Astrocyte (in vitro differentiated cells and primary cell): ENCODE measurements around the gene PLEKHA5. TPM values are rescaled to one million over a fixed set of nuclear protein-coding genes. Genes with fewer than 3 reads are reported as not detected.

Experiments used
- DNase-seq: peaks from one replicate; pipeline ENCODE4 v3.0.0-alpha.2; 2010; ENCODE audit warnings: low read depth
- FAIRE-seq: peaks from 2 replicates; lab custom pipeline; 2011; peaks lifted over from hg19 to GRCh38; lab: Jason Lieb, UNC
- H2AFZ ChIP-seq: 2 replicates; pipeline ENCODE4 v1.6.0; 2012; ENCODE audit warnings: low read depth, low read length, inconsistent platforms
- H3K27ac ChIP-seq: 2 replicates; pipeline ENCODE4 v1.5.1; 2011; ENCODE audit warnings: low read depth, low read length, inconsistent platforms
- H3K27me3 ChIP-seq: 2 replicates; pipeline ENCODE4 v1.6.0; 2011; ENCODE audit warnings: low read length, inconsistent platforms; ENCODE audit not compliant: insufficient read depth
- H3K36me3 ChIP-seq: 2 replicates; pipeline ENCODE4 v1.5.1; 2011; ENCODE audit warnings: low read length, inconsistent platforms; ENCODE audit not compliant: insufficient read depth
- H3K4me1 ChIP-seq: 2 replicates; pipeline ENCODE4 v1.5.1; 2011; ENCODE audit warnings: low read length, inconsistent platforms; ENCODE audit not compliant: insufficient read depth
- H3K4me2 ChIP-seq: 2 replicates; pipeline ENCODE4 v1.6.0; 2012; ENCODE audit warnings: low read length, inconsistent platforms
- H3K4me3 ChIP-seq: 2 replicates; pipeline ENCODE4 v1.5.1; 2011; ENCODE audit warnings: low read depth, mild to moderate bottlenecking, low read length, inconsistent platforms; ENCODE audit not compliant: insufficient read depth
- H3K79me2 ChIP-seq: 2 replicates; pipeline ENCODE4 v1.6.0; 2012; ENCODE audit warnings: mild to moderate bottlenecking, low read length, inconsistent platforms; ENCODE audit not compliant: insufficient read depth
- H3K9ac ChIP-seq: 2 replicates; pipeline ENCODE4 v1.6.0; 2012; ENCODE audit warnings: mild to moderate bottlenecking, low read length, inconsistent platforms
- H3K9me3 ChIP-seq: 2 replicates; pipeline ENCODE4 v1.5.1; 2012; ENCODE audit warnings: low read depth, mild to moderate bottlenecking, low read length, inconsistent platforms; ENCODE audit not compliant: insufficient read depth
- H4K20me1 ChIP-seq: 2 replicates; pipeline ENCODE4 v1.6.0; 2012; ENCODE audit warnings: low read length, inconsistent platforms; ENCODE audit not compliant: insufficient read depth
- H3K27ac Mint-ChIP-seq: one replicate; pipeline ENCODE4 v1.8.0; 2021; ENCODE audit warnings: mild to moderate bottlenecking, mixed read lengths; ENCODE audit not compliant: unreplicated experiment
- H3K27me3 Mint-ChIP-seq: one replicate; pipeline ENCODE4 v1.8.0; 2021; ENCODE audit warnings: low read depth, mixed read lengths; ENCODE audit not compliant: unreplicated experiment
- H3K36me3 Mint-ChIP-seq: one replicate; pipeline ENCODE4 v1.8.0; 2021; ENCODE audit warnings: low read depth, mixed read lengths; ENCODE audit not compliant: unreplicated experiment
- H3K4me1 Mint-ChIP-seq: one replicate; pipeline ENCODE4 v1.8.0; 2021; ENCODE audit warnings: low read depth, mixed read lengths; ENCODE audit not compliant: unreplicated experiment
- H3K4me3 Mint-ChIP-seq: one replicate; pipeline ENCODE4 v1.8.0; 2021; ENCODE audit warnings: mild to moderate bottlenecking, moderate library complexity, mixed read lengths; ENCODE audit not compliant: unreplicated experiment
- H3K9me3 Mint-ChIP-seq: one replicate; pipeline ENCODE4 v1.8.0; 2021; ENCODE audit warnings: mild to moderate bottlenecking, mixed read lengths; ENCODE audit not compliant: unreplicated experiment
- CTCF ChIP-seq: IDR thresholded peaks from 2 replicates; pipeline ENCODE4 v1.5.1; 2011; ENCODE audit warnings: low read depth, mild to moderate bottlenecking, inconsistent platforms, low read length, moderate library complexity; ENCODE audit not compliant: insufficient read depth
- EZH2 ChIP-seq: IDR thresholded peaks from 2 replicates; pipeline ENCODE4 v1.6.1; 2012; ENCODE audit warnings: mild to moderate bottlenecking, low read length, inconsistent platforms; ENCODE audit not compliant: insufficient read depth
- total RNA-seq: library from RNA; stranded (reverse); gene quantifications from 2 replicates; pipeline ENCODE4 v1.2.1, GENCODE V29; 2021

PLEKHA5 gene
- total RNA-seq, 1 donor from 2014 or later, result 38.9 TPM

DNA sequence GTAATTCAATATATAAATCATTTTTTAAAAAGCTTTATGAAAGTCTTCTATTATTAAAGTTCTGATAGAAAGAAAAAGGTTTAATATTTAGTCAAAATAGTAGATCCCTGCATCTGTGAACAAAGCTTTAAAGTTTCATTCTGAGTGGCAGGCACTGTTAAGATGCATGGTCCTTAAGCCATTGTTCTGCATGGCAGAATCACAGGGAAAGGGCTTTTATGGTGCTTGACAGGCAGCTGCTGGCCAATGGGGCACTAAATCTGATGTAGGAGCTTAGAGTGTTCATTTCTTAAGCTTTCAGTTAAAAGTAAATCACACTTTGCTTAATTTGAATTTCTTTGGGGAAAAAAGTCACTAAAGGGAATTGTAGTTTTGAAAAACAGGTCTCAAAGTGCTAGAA lies 148.2 kb downstream of the PLEKHA5 start:
- H3K36me3 Mint-ChIP-seq, result peaks cover 6% of the 10 kb centered on the region
- Histone ChIP-seq H3K27me3 (no peaks in the 10 kb centered on the region), H3K79me2 (no peaks in the 10 kb centered on the region), H3K27ac (no peak overlapping the region), H2AFZ (no peak overlapping the region), H3K4me1 (peaks cover 15% of the 10 kb centered on the region), H3K9ac (no peak overlapping the region), H3K9me3 (no peaks in the 10 kb centered on the region), H3K4me3 (no peak overlapping the region), H3K4me2 (no peak overlapping the region), H3K36me3 (no peaks in the 10 kb centered on the region), H4K20me1 (no peaks in the 10 kb centered on the region)
- no peak for TF ChIP-seq CTCF
- no peak for TF ChIP-seq EZH2
- peaks cover 17% of the 10 kb centered on the region for H3K4me1 Mint-ChIP-seq
- H3K27ac Mint-ChIP-seq, result no peak overlapping the region
- H3K9me3 Mint-ChIP-seq, result no peaks in the 10 kb centered on the region
- H3K4me3 Mint-ChIP-seq, result no peak overlapping the region
- no peaks in the 10 kb centered on the region for H3K27me3 Mint-ChIP-seq
- FAIRE-seq, result no peak
- DNase-seq, result no peak

GRCh38 chr12:19278407-19278806 lies 148.9 kb downstream of the PLEKHA5 start:
- no peak overlapping the region for H3K27ac ChIP-seq
- H3K4me2 ChIP-seq, result no peak overlapping the region
- Mint-ChIP-seq H3K27me3 (no peaks in the 10 kb centered on the region), H3K9me3 (no peaks in the 10 kb centered on the region), H3K36me3 (peaks cover 6% of the 10 kb centered on the region), H3K27ac (no peak overlapping the region), H3K4me3 (no peak overlapping the region), H3K4me1 (peaks cover 13% of the 10 kb centered on the region)
- H3K9me3 ChIP-seq, result no peaks in the 10 kb centered on the region
- H3K79me2 ChIP-seq, result no peaks in the 10 kb centered on the region
- H3K4me1 ChIP-seq, result peaks cover 13% of the 10 kb centered on the region
- FAIRE-seq (no peak), DNase-seq (no peak)
- no peak overlapping the region for H3K9ac ChIP-seq
- TF ChIP-seq EZH2, result no peak
- no peak for TF ChIP-seq CTCF
- no peaks in the 10 kb centered on the region for H4K20me1 ChIP-seq
- H3K36me3 ChIP-seq, result peaks cover 1% of the 10 kb centered on the region
- no peak overlapping the region for H2AFZ ChIP-seq
- H3K27me3 ChIP-seq, result no peaks in the 10 kb centered on the region
- H3K4me3 ChIP-seq, result no peak overlapping the region

DNA sequence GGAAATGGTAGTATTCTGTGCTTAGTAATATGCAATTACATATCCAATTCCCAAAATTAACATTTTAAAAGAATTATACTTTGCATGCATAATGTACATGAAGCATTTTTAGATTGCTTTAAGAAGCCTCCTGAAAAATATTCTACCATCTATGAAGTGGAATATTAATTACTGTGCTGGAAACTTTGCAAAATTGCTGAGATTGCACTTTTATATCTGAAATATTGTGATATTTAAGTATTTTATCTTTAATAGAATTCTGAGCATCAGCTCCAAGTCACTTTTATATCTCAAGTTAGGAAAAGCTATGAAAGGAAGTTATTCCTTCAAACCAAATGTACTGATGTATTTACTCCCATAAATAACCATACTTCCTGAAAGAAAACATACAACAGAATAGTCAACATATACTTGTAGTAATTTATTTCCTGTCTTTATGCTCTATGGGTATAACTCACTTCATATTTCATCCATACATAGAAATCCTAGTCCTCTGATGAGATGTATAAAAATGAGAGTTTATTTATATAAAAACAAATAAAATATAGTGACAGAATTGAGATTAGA lies 152.7 kb downstream of the PLEKHA5 start:
- H3K36me3 ChIP-seq, result peaks cover 6% of the 10 kb centered on the region
- Mint-ChIP-seq H3K4me1 (no peaks in the 10 kb centered on the region), H3K27ac (no peak overlapping the region), H3K9me3 (no peaks in the 10 kb centered on the region), H3K36me3 (peaks cover 3% of the 10 kb centered on the region), H3K27me3 (no peaks in the 10 kb centered on the region), H3K4me3 (no peak overlapping the region)
- H3K27me3 ChIP-seq, result no peaks in the 10 kb centered on the region
- H3K9ac ChIP-seq, result no peak overlapping the region
- H3K27ac ChIP-seq, result no peak overlapping the region
- no peak overlapping the region for H2AFZ ChIP-seq
- H3K4me3 ChIP-seq, result no peak overlapping the region
- H4K20me1 ChIP-seq, result no peaks in the 10 kb centered on the region
- no peak for TF ChIP-seq CTCF
- no peak overlapping the region for H3K4me2 ChIP-seq
- H3K4me1 ChIP-seq, result no peaks in the 10 kb centered on the region
- no peaks in the 10 kb centered on the region for H3K9me3 ChIP-seq
- DNase-seq (no peak), FAIRE-seq (no peak)
- H3K79me2 ChIP-seq, result no peaks in the 10 kb centered on the region
